ENCODE data around the gene TNPO1.

DNA sequence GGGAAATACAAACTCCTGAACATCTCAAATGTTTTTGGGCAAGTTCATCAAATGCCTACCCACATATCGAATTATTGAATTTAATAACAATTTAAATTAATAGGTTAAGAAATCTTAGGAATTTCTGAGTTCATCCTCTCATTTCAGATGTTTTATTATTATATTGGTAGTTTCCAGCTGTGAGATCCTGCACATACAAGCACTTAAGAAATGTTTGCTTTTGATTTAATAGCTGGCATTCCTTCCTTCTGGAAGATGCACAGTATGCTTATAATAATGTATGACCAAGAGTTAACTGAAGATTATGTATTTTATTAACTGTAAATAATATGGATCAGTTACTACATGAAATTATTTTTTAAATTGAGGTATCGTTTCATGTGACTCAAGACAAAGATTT is 13.9 kb downstream of the TNPO1 start:
- TF ChIP-seq, protein P1, sequence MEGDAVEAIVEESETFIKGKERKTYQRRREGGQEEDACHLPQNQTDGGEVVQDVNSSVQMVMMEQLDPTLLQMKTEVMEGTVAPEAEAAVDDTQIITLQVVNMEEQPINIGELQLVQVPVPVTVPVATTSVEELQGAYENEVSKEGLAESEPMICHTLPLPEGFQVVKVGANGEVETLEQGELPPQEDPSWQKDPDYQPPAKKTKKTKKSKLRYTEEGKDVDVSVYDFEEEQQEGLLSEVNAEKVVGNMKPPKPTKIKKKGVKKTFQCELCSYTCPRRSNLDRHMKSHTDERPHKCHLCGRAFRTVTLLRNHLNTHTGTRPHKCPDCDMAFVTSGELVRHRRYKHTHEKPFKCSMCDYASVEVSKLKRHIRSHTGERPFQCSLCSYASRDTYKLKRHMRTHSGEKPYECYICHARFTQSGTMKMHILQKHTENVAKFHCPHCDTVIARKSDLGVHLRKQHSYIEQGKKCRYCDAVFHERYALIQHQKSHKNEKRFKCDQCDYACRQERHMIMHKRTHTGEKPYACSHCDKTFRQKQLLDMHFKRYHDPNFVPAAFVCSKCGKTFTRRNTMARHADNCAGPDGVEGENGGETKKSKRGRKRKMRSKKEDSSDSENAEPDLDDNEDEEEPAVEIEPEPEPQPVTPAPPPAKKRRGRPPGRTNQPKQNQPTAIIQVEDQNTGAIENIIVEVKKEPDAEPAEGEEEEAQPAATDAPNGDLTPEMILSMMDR (IDR thresholded peaks at IDR 0.05 in 2 of 3, conservative IDR thresholded peaks at IDR 0.05 in 1 of 3; ENCODE audit: control insufficient read depth in 2 of 3, extremely low read depth in 1 of 3, insufficient read depth in 1 of 3, low read depth in 3 of 3, low read length in 3 of 3), result no peak
- TF ChIP-seq STAT3 (IDR thresholded peaks at IDR 0.05; ENCODE audit: low read depth, low read length), result no peak
- no peak for TF ChIP-seq BHLHE40 (IDR thresholded peaks at IDR 0.05; ENCODE audit: borderline replicate concordance in 1 of 2, low read depth in 2 of 2, low read length in 1 of 2)

Data from GM12878 (cell line).